ENCODE results near the gene PCDHGA1. TPM values are rescaled to one million over a fixed set of nuclear protein-coding genes. Genes with fewer than 3 reads are reported as not detected.

The PCDHGA1 gene
- total and polyA plus RNA-seq, 2 donors (not counting 1 experiment from before 2014, with no cell fraction given): 0.06 to 0.64 TPM

GRCh38 chr5:141371572-141372475 is 41.5 kb downstream of the PCDHGA1 start:
- H3K9me3 Mint-ChIP-seq (ENCODE audit: insufficient read depth): peaks cover 12% of the 10 kb centered on the region
- H3K4me3 Mint-ChIP-seq: no peak overlapping the region
- Histone ChIP-seq H3K79me2 (ENCODE audit: control insufficient read depth, insufficient read depth, low read length) (no peaks in the 10 kb centered on the region), H3K4me3 (ENCODE audit: control extremely low read depth in 1 of 5, extremely low read depth in 1 of 5, insufficient read depth in 1 of 5, low read depth in 2 of 5, low read length in 4 of 5) (no peak overlapping the region), H3K9me3 (ENCODE audit: control extremely low read depth in 1 of 3, control insufficient read depth in 2 of 3, insufficient read depth in 1 of 3, low read length in 2 of 3) (peaks cover 1 to 64% (median 47%) of the 10 kb centered on the region in 3 donors), H3K9ac (ENCODE audit: low read length) (no peak overlapping the region), H3K27ac (ENCODE audit: low read length in 2 of 2) (no peak overlapping the region), H3K4me1 (ENCODE audit: control insufficient read depth in 2 of 2, insufficient read depth in 2 of 2, low read length in 2 of 2) (peaks cover 0 to 5% of the 10 kb centered on the region in 2 donors), H3K27me3 (replicated peaks in 1 of 4; ENCODE audit: control extremely low read depth in 1 of 4, control insufficient read depth in 3 of 4, insufficient read depth in 4 of 4, low read length in 3 of 4) (peaks cover 0 to 57% (median 34%) of the 10 kb centered on the region in 4 experiments), H3K4me2 (replicated peaks; ENCODE audit: low read depth, low read length, poor library complexity, severe bottlenecking) (no peak overlapping the region), H3K36me3 (replicated peaks in 1 of 2; ENCODE audit: control extremely low read depth in 1 of 2, control insufficient read depth in 1 of 2, extremely low read depth in 1 of 2, insufficient read depth in 2 of 2, low read length in 1 of 2) (no peaks in the 10 kb centered on the region), H2AFZ (ENCODE audit: insufficient read depth, low read depth, low read length, poor library complexity, severe bottlenecking) (no peak overlapping the region), H4K20me1 (ENCODE audit: control insufficient read depth, insufficient read depth, low read length, poor library complexity, severe bottlenecking) (no peaks in the 10 kb centered on the region)
- no peak for TF ChIP-seq CTCF (IDR thresholded peaks at IDR 0.05)
- TF ChIP-seq EZH2 (IDR thresholded peaks at IDR 0.05; ENCODE audit: borderline replicate concordance, insufficient read depth, low read depth, low read length, poor library complexity, severe bottlenecking): no peak
- intact Hi-C loops (cut with micrococcal nuclease): no loop called here
- DNase-seq (no peak), ATAC-seq (ENCODE audit: low read depth) (no peak)
- H3K4me1 Mint-ChIP-seq: peaks cover 8% of the 10 kb centered on the region
- WGBS (ENCODE audit: insufficient coverage): 54% methylated on average over 68 of the region's 69 CpGs
- CTCF ChIA-PET: interaction anchor here (0.7 to 3.0 kb wide), 4 partner anchors 108 to 186 kb away, joined by 3 to 17 read pairs (median 3); no protein-coding TSS in a partner anchor
- H3K27ac Mint-ChIP-seq: no peak overlapping the region
- POLR2A ChIA-PET: no interaction called here
- peaks cover 55% of the 10 kb centered on the region for H3K27me3 Mint-ChIP-seq
